ENCODE measurements around the gene DYNLT5. TPM values are rescaled to one million over a fixed set of nuclear protein-coding genes. Genes with fewer than 3 reads are reported as not detected.

The DYNLT5 gene
- total RNA-seq, 1 experiment from 2014 or later = 1.3 TPM

DNA sequence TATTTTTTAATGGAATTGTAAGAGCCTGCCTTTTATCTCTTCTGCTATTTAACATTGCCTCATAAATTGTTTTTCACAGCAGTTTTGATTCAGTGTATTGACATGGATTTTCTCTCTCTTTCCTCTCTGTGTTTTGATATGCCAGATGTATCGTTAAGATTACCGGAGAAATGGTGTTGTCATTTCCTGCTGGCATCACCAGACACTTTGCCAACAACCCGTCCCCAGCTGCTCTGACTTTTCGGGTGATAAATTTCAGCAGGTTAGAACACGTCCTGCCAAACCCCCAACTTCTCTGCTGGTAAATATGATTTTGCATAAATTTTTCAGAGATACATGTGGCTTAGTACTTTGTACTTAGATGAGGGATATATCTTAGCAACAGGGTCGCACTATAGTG, 23.1 kb upstream of the DYNLT5 start (continued):
- TF ChIP-seq, protein P1, sequence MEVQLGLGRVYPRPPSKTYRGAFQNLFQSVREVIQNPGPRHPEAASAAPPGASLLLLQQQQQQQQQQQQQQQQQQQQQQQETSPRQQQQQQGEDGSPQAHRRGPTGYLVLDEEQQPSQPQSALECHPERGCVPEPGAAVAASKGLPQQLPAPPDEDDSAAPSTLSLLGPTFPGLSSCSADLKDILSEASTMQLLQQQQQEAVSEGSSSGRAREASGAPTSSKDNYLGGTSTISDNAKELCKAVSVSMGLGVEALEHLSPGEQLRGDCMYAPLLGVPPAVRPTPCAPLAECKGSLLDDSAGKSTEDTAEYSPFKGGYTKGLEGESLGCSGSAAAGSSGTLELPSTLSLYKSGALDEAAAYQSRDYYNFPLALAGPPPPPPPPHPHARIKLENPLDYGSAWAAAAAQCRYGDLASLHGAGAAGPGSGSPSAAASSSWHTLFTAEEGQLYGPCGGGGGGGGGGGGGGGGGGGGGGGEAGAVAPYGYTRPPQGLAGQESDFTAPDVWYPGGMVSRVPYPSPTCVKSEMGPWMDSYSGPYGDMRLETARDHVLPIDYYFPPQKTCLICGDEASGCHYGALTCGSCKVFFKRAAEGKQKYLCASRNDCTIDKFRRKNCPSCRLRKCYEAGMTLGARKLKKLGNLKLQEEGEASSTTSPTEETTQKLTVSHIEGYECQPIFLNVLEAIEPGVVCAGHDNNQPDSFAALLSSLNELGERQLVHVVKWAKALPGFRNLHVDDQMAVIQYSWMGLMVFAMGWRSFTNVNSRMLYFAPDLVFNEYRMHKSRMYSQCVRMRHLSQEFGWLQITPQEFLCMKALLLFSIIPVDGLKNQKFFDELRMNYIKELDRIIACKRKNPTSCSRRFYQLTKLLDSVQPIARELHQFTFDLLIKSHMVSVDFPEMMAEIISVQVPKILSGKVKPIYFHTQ (CRISPR knock-in tag; IDR thresholded peaks at IDR 0.05) = no peak
- no peak for TF ChIP-seq SP1 (CRISPR knock-in tag; conservative IDR thresholded peaks at IDR 0.05)

DNA sequence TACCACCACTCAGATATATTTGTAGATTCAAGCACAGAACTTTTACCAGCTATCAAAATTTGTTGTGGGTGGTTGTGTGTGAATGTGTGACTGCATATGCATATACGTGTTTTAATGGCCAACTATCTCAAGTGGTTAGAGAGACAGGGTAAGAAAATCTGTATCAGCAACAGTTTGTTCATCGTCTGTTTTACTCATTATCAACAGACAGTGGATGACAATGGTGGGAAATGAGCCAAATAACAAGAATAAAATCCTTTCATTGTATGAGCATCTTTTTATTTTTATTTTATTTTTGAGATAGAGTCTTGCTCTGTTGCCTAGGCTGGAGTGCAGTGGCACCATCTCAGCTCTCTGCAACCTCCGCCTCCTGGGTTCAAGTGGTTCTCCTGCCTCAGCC, 22.7 kb upstream of the DYNLT5 start:
- H3K27me3 Mint-ChIP-seq (ENCODE audit: low read depth) = peaks cover 3% of the 10 kb centered on the region; the same call in 1 of the 2 replicates
- CTCF ChIA-PET = no interaction called here
- TF ChIP-seq ATF1 (CRISPR knock-in tag; IDR thresholded peaks at IDR 0.05) (no peak), HMGA2 (CRISPR knock-in tag; IDR thresholded peaks at IDR 0.05) (no peak), CDX4 (CRISPR knock-in tag; IDR thresholded peaks at IDR 0.05; ENCODE audit: borderline replicate concordance) (no peak)
- ATAC-seq = no peak
- H3K4me3 Mint-ChIP-seq = no peak overlapping the region
- no peak for DNase-seq (ENCODE audit: low spot score)
- H3K36me3 Mint-ChIP-seq = no peaks in the 10 kb centered on the region
- POLR2A ChIA-PET = no interaction called here
- no peak overlapping the region for H3K27ac Mint-ChIP-seq
- peaks cover 15% of the 10 kb centered on the region for H3K4me1 Mint-ChIP-seq
- peaks cover 6% of the 10 kb centered on the region for H3K9me3 Mint-ChIP-seq

GRCh38 chr1:66730462-66730861, 21.8 kb upstream of the DYNLT5 start:
- ChIA-PET CTCF (no interaction called here), POLR2A (interaction anchor here (0.6 kb wide), 1 partner anchor 181 kb away, joined by 3 read pairs; no protein-coding TSS in a partner anchor)
- H3K27ac Mint-ChIP-seq = peak overlapping the region; percentile 54
- TF ChIP-seq, protein P2, sequence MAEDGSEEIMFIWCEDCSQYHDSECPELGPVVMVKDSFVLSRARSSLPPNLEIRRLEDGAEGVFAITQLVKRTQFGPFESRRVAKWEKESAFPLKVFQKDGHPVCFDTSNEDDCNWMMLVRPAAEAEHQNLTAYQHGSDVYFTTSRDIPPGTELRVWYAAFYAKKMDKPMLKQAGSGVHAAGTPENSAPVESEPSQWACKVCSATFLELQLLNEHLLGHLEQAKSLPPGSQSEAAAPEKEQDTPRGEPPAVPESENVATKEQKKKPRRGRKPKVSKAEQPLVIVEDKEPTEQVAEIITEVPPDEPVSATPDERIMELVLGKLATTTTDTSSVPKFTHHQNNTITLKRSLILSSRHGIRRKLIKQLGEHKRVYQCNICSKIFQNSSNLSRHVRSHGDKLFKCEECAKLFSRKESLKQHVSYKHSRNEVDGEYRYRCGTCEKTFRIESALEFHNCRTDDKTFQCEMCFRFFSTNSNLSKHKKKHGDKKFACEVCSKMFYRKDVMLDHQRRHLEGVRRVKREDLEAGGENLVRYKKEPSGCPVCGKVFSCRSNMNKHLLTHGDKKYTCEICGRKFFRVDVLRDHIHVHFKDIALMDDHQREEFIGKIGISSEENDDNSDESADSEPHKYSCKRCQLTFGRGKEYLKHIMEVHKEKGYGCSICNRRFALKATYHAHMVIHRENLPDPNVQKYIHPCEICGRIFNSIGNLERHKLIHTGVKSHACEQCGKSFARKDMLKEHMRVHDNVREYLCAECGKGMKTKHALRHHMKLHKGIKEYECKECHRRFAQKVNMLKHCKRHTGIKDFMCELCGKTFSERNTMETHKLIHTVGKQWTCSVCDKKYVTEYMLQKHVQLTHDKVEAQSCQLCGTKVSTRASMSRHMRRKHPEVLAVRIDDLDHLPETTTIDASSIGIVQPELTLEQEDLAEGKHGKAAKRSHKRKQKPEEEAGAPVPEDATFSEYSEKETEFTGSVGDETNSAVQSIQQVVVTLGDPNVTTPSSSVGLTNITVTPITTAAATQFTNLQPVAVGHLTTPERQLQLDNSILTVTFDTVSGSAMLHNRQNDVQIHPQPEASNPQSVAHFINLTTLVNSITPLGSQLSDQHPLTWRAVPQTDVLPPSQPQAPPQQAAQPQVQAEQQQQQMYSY (CRISPR knock-in tag; IDR thresholded peaks at IDR 0.05) = no peak
- no peak for TF ChIP-seq NR3C1 (CRISPR knock-in tag; conservative IDR thresholded peaks at IDR 0.05; ENCODE audit: low read depth)
- TF ChIP-seq NFE2L1 (CRISPR knock-in tag; IDR thresholded peaks at IDR 0.05) = no peak
- no peak for TF ChIP-seq ZNF671 (CRISPR knock-in tag; IDR thresholded peaks at IDR 0.05)
- TF ChIP-seq ZBTB21 (CRISPR knock-in tag; IDR thresholded peaks at IDR 0.05; ENCODE audit: borderline replicate concordance) = no peak
- TF ChIP-seq RORB (CRISPR knock-in tag; IDR thresholded peaks at IDR 0.05) = no peak
- no peak for TF ChIP-seq TCF7 (CRISPR knock-in tag; IDR thresholded peaks at IDR 0.05; ENCODE audit: low read depth)
- TF ChIP-seq JUN (CRISPR knock-in tag; IDR thresholded peaks at IDR 0.05) = no peak
- TF ChIP-seq ZSCAN18 (CRISPR knock-in tag; IDR thresholded peaks at IDR 0.05) = no peak
- peaks cover 3% of the 10 kb centered on the region; the same call in 1 of the 2 replicates for H3K27me3 Mint-ChIP-seq (ENCODE audit: low read depth)
- ATAC-seq = peak; percentile 77
- no peak overlapping the region for H3K4me3 Mint-ChIP-seq
- no peaks in the 10 kb centered on the region for H3K36me3 Mint-ChIP-seq
- DNase-seq (ENCODE audit: low spot score) = no peak
- H3K4me1 Mint-ChIP-seq = peaks cover 15% of the 10 kb centered on the region
- H3K9me3 Mint-ChIP-seq = peaks cover 6% of the 10 kb centered on the region

All from WTC11 (cell line).